Neuronal stem cell (in vitro differentiated cells): ENCODE data around the gene RNF212.
A peak's percentile ranks its signal among the peaks of the same experiment; 100 is the strongest.

Experiments used
- DNase-seq: peaks from one replicate; pipeline ENCODE4 v3.0.0-alpha.2; 2013; ENCODE audit warnings: low spot score
- H2AFZ ChIP-seq: one replicate; pipeline ENCODE4 v1.6.1; 2013; ENCODE audit warnings: mild to moderate bottlenecking, low read length, inconsistent platforms
- H2AK5ac ChIP-seq: 2 replicates; pipeline ENCODE4 v1.6.1; 2013; ENCODE audit warnings: low read depth, mild to moderate bottlenecking, inconsistent platforms, low read length, moderate library complexity, mixed read lengths
- H2BK120ac ChIP-seq: 2 replicates; pipeline ENCODE4 v1.6.1; 2013; ENCODE audit warnings: low read depth, mild to moderate bottlenecking, inconsistent platforms, low read length, moderate library complexity, mixed read lengths
- H2BK12ac ChIP-seq: one replicate; pipeline ENCODE4 v1.6.1; 2013; ENCODE audit warnings: low read length, inconsistent platforms
- H2BK15ac ChIP-seq: 2 replicates; pipeline ENCODE4 v1.6.1; 2013; ENCODE audit warnings: mild to moderate bottlenecking, low read length, inconsistent platforms, mixed read lengths
- H2BK5ac ChIP-seq: one replicate; pipeline ENCODE4 v1.6.1; 2013; ENCODE audit warnings: inconsistent platforms, mild to moderate bottlenecking, low read length, moderate library complexity
- H3K14ac ChIP-seq: one replicate; pipeline ENCODE4 v1.6.1; 2013; ENCODE audit warnings: low read length, inconsistent platforms
- H3K18ac ChIP-seq: 2 replicates; pipeline ENCODE4 v1.6.1; 2013; ENCODE audit warnings: low read length, inconsistent platforms
- H3K23ac ChIP-seq: 2 replicates; pipeline ENCODE4 v1.6.1; 2013; ENCODE audit warnings: low read depth, mild to moderate bottlenecking, mixed read lengths, low read length, inconsistent platforms; ENCODE audit not compliant: poor library complexity
- H3K27ac ChIP-seq: replicated peaks from 3 replicates; pipeline ENCODE4 v1.5.1; 2013; ENCODE audit warnings: low read length, inconsistent platforms
- H3K27me3 ChIP-seq, 3 experiments: 2 replicates each; pipeline ENCODE4 v1.6.1; 2013; ENCODE audit warnings: low read length in 3 of 3, mild to moderate bottlenecking in 2 of 3, inconsistent platforms in 1 of 3, low read depth in 1 of 3, mixed read lengths in 1 of 3, moderate library complexity in 1 of 3; ENCODE audit not compliant: control insufficient read depth in 3 of 3, insufficient read depth in 3 of 3
- H3K36me3 ChIP-seq, 2 donors: replicated peaks in 1 of 2; 2 replicates each; pipeline ENCODE4 v1.6.1; 2013; ENCODE audit warnings: low read length in 2 of 2; ENCODE audit not compliant: control insufficient read depth in 2 of 2, insufficient read depth in 2 of 2
- H3K4ac ChIP-seq: 2 replicates; pipeline ENCODE4 v1.6.1; 2013; ENCODE audit warnings: inconsistent platforms, mild to moderate bottlenecking, low read length, moderate library complexity
- H3K4me1 ChIP-seq, 2 donors: 1 replicate in 1 of 2; 2 replicates in 1 of 2; pipeline ENCODE4 v1.6.1; 2013; ENCODE audit warnings: low read length in 2 of 2, low read depth in 1 of 2; ENCODE audit not compliant: control insufficient read depth in 2 of 2, insufficient read depth in 1 of 2
- H3K4me2 ChIP-seq: one replicate; pipeline ENCODE4 v1.6.1; 2013; ENCODE audit warnings: mild to moderate bottlenecking, low read length, inconsistent platforms; ENCODE audit not compliant: insufficient read depth, poor library complexity, severe bottlenecking
- H3K4me3 ChIP-seq, 2 donors: 2 replicates each; pipeline ENCODE4 v1.5.1; 2013; ENCODE audit warnings: low read length in 2 of 2, mild to moderate bottlenecking in 2 of 2, inconsistent platforms in 1 of 2, moderate library complexity in 1 of 2
- H3K79me1 ChIP-seq: one replicate; pipeline ENCODE4 v1.6.1; 2013; ENCODE audit warnings: low read depth, mild to moderate bottlenecking, inconsistent platforms, low read length, moderate library complexity
- H3K9ac ChIP-seq: one replicate; pipeline ENCODE4 v1.6.1; 2013; ENCODE audit warnings: mild to moderate bottlenecking, low read depth, low read length, inconsistent platforms; ENCODE audit not compliant: poor library complexity
- H3K9me3 ChIP-seq, 2 donors: replicated peaks in 1 of 2; 2 replicates each; pipeline versions ENCODE3 to v1.6.1; 2013; ENCODE audit warnings: low read length in 2 of 2, mild to moderate bottlenecking in 2 of 2, inconsistent platforms in 1 of 2, low read depth in 1 of 2, mixed read lengths in 1 of 2, moderate library complexity in 1 of 2; ENCODE audit not compliant: control insufficient read depth in 2 of 2, insufficient read depth in 1 of 2
- H4K8ac ChIP-seq: one replicate; pipeline ENCODE4 v1.6.1; 2013; ENCODE audit warnings: low read depth, mild to moderate bottlenecking, inconsistent platforms, low read length, moderate library complexity
- H4K91ac ChIP-seq: one replicate; pipeline ENCODE4 v1.6.1; 2013; ENCODE audit warnings: low read length, low read depth, mild to moderate bottlenecking, inconsistent platforms; ENCODE audit not compliant: poor library complexity
- WGBS, 2 donors: extraction: QIAGEN DNeasy Blood & Tissue Kit; methylation state at CpG; one replicate each; pipeline ENCODE4 v1.1.7; 2013; ENCODE audit warnings: missing lambda C conversion rate in 2 of 2, mixed read lengths in 1 of 2; ENCODE audit not compliant: insufficient read length in 2 of 2, insufficient replicate concordance in 1 of 2; ENCODE audit errors: extremely low coverage in 2 of 2; 5-methylcytosine and 5-hydroxymethylcytosine counted together

The RNF212 gene

DNA sequence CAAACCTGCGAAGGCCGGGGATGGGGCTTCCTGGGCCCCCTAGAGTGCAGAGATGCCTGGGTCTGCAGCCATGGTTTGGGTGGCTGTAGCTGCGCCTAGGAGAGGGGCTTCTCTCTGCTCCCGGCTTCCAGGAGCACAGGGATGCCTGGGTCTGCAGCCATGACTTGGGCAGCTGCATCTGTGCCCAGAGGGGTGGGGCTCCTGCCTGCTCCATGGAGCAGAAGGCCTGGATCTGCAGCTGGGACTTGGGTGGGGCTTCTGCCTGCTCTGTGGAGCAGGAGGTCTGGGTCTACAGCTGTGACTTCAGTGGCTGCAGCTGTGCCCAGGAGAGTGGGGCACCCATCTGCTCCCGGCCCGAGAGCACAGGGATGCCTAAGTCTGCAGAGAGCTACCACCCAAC lies 38.2 kb upstream of the RNF212 start:
- H3K4ac ChIP-seq, result no peak overlapping the region
- H3K9me3 ChIP-seq, result peaks cover 0 to 1% of the 10 kb centered on the region in 2 donors
- H3K14ac ChIP-seq, result peak overlapping the region; percentile 92
- H3K4me2 ChIP-seq, result no peak overlapping the region
- no peak overlapping the region for H3K4me3 ChIP-seq
- H2BK15ac ChIP-seq, result no peak overlapping the region
- peak overlapping the region; percentile 98 for H3K23ac ChIP-seq
- peak overlapping the region; percentile 71 for H3K18ac ChIP-seq
- no peaks in the 10 kb centered on the region for H3K36me3 ChIP-seq
- peak overlapping the region; percentile 34 for H2BK5ac ChIP-seq
- H3K4me1 ChIP-seq, result no peaks in the 10 kb centered on the region
- no peak overlapping the region for H4K8ac ChIP-seq
- peak overlapping the region; percentile 69 for H2BK12ac ChIP-seq
- H4K91ac ChIP-seq, result no peak overlapping the region
- no peak overlapping the region for H2BK120ac ChIP-seq
- no CpG with 5 or more reads among the region's 6 CpGs for WGBS, 2 donors
- H3K27ac ChIP-seq, result no peak overlapping the region
- no peak overlapping the region for H2AK5ac ChIP-seq
- no peak overlapping the region for H2AFZ ChIP-seq
- no peak for DNase-seq
- H3K27me3 ChIP-seq, result peaks cover 2 to 32% (median 3%) of the 10 kb centered on the region in 3 experiments
- peaks cover 2% of the 10 kb centered on the region for H3K79me1 ChIP-seq
- H3K9ac ChIP-seq, result no peak overlapping the region

DNA sequence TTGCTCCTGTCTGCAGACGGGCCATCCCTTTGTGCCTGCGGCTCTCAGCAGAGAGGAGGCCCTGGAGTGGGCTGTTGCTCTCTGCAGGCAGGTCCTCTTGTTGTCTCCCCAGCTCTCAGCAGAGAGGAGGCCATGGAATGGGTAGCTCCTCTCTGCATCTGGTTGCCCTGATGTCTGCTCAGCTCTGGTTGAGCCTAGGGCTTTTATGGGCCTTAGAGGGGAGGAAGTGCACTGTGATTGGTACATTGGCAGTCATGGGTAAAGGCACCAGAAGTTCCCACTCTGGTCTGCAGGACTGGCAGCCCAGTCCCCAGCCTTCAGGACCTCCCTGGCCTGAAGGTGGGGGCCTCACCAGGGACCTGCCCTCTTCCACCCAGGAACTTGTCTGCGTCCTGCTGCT lies 37.5 kb upstream of the RNF212 start:
- no peak overlapping the region for H4K91ac ChIP-seq
- H3K4ac ChIP-seq, result no peak overlapping the region
- H2BK5ac ChIP-seq, result no peak overlapping the region
- no peak overlapping the region for H3K14ac ChIP-seq
- no peak overlapping the region for H4K8ac ChIP-seq
- no peak for DNase-seq
- H2BK12ac ChIP-seq, result no peak overlapping the region
- H3K4me2 ChIP-seq, result no peak overlapping the region
- H3K27ac ChIP-seq, result no peak overlapping the region
- H3K4me3 ChIP-seq, result no peak overlapping the region
- no CpG with 5 or more reads among the region's 3 CpGs for WGBS, 2 donors
- no peak overlapping the region for H2BK120ac ChIP-seq
- H3K36me3 ChIP-seq, result no peaks in the 10 kb centered on the region
- no peaks in the 10 kb centered on the region for H3K4me1 ChIP-seq
- H3K9me3 ChIP-seq, result peaks cover 0 to 1% of the 10 kb centered on the region in 2 donors
- H3K79me1 ChIP-seq, result peaks cover 2% of the 10 kb centered on the region
- no peak overlapping the region for H2BK15ac ChIP-seq
- no peak overlapping the region for H2AK5ac ChIP-seq
- peak overlapping the region; percentile 44 for H3K18ac ChIP-seq
- peaks cover under 1 to 27% (median 3%) of the 10 kb centered on the region in 3 experiments for H3K27me3 ChIP-seq
- no peak overlapping the region for H3K9ac ChIP-seq
- H2AFZ ChIP-seq, result no peak overlapping the region
- peak overlapping the region; percentile 44 for H3K23ac ChIP-seq

DNA sequence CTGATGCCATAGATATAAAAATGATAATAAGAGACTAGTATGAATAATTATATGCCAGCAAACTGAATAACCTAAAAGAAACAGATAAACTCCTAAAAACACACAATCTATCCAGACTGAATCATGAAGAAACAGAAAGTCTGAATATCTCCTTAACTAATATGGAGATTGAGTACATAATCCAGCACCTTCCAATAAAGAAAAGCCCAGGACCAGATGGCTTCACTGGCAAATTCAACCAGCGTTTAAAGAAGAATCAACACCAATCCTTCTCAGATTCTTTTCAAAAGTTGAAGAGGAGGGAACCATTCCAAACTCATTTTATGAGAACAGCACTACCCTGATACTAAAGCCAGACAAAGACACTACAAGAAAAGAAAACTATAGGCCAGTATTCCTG lies 26.5 kb upstream of the RNF212 start:
- Histone ChIP-seq H3K9me3 (peaks cover 0 to 7% of the 10 kb centered on the region in 2 donors), H2BK120ac (no peak overlapping the region), H3K4ac (no peak overlapping the region), H3K9ac (no peak overlapping the region), H3K4me3 (no peak overlapping the region), H3K4me2 (no peak overlapping the region), H2BK5ac (no peak overlapping the region), H3K27ac (no peak overlapping the region), H4K8ac (no peak overlapping the region), H3K23ac (no peak overlapping the region), H3K4me1 (no peaks in the 10 kb centered on the region), H3K14ac (no peak overlapping the region), H3K79me1 (no peaks in the 10 kb centered on the region), H2AFZ (no peak overlapping the region), H4K91ac (no peak overlapping the region), H2BK15ac (no peak overlapping the region), H3K36me3 (peaks cover 0 to 2% of the 10 kb centered on the region in 2 donors), H3K18ac (no peak overlapping the region), H3K27me3 (peaks cover 0 to 10% (median 2%) of the 10 kb centered on the region in 3 experiments), H2BK12ac (no peak overlapping the region), H2AK5ac (no peak overlapping the region)
- DNase-seq, result no peak
- no CpG with 5 or more reads among the region's 1 CpG for WGBS, 2 donors

DNA sequence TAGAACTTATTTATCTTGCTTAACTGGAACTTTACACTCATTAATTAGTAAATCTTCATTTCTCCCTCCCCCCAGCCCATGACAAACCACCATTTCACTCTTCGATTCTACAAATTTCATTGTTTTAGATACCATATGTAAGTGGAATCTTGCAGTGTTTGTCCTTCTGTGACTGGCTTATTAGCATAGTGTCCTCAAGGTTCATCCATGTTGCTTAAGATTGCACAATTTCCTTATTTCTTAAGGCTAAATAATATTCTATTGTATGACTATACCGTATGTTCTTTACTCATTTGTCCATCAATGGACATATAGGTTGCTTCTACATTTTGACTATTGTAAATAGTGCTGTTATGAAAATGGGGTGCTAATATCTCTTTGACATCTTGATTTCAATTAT lies 24.5 kb upstream of the RNF212 start:
- Histone ChIP-seq H3K36me3 (no peaks in the 10 kb centered on the region), H2AK5ac (no peak overlapping the region), H3K79me1 (no peaks in the 10 kb centered on the region), H2AFZ (no peak overlapping the region), H4K8ac (no peak overlapping the region), H2BK5ac (no peak overlapping the region), H3K4ac (no peak overlapping the region), H3K27ac (no peak overlapping the region), H2BK12ac (no peak overlapping the region), H3K4me2 (no peak overlapping the region), H3K27me3 (peaks cover 0 to 8% (median 0%) of the 10 kb centered on the region in 3 experiments), H3K18ac (no peak overlapping the region), H3K9me3 (peaks cover 0 to 4% of the 10 kb centered on the region in 2 donors), H4K91ac (no peak overlapping the region), H3K9ac (no peak overlapping the region), H3K23ac (no peak overlapping the region), H2BK15ac (no peak overlapping the region), H3K4me3 (no peak overlapping the region), H3K4me1 (no peaks in the 10 kb centered on the region), H3K14ac (no peak overlapping the region), H2BK120ac (no peak overlapping the region)
- no CpG with 5 or more reads among the region's 2 CpGs for WGBS, 2 donors
- DNase-seq, result no peak
